Stimulated activated naive CD8-positive, alpha-beta T cell treated with anti-CD3 and anti-CD28 coated beads, Interleukin-15, Interleukin-2, amounts not matched to agents 100 U/mL and 50 U/mL, for 24 hours (primary cell): ENCODE data around the gene TBPL2.
"Not testable (repeated sequence)": the region's sequence is repeated elsewhere in the genome, so short reads cannot be mapped to it uniquely, and the experiment has no call there.

ENCODE experiments used
- ATAC-seq: fragments of 150-1000 bp; cut with Tn5 transposase; one replicate; pipeline ENCODE4 v1.10.0; 2021
- DNase-seq: peaks from one replicate; pipeline ENCODE4 v3.0.0; 2021

TBPL2 gene

GRCh38 chr14:55438066-55438683, 2.2 kb downstream of the TBPL2 start:
- peak; percentile 46 for ATAC-seq
- no peak for DNase-seq

- DNase-seq: no peak
- ATAC-seq: no peak
Measured at GRCh38 chr14:55436931-55437330, 3.5 kb downstream of the TBPL2 start.

DNA sequence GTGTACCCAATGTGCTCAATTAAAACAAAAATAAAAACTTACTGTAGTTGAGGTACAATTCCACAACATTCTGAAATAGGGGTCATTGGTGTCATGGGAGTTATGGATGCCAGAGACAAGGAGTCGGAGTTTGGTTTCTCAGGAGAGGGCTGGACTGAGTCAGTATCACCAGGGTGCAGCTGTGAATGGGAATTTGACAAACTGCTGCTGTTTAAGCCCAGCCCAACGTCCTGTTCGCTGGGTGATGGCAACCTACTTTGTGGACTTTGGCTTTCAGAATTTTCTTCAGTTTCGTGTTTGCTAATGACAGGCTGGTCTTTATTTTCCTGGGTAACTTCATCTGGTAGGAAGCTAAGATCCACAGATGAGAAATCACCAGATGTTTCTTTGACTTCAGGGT, 3.9 kb downstream of the TBPL2 start:
- no peak for ATAC-seq
- DNase-seq: no peak

- DNase-seq: no peak
- ATAC-seq: no peak
Measured at GRCh38 chr14:55434805-55435174, 5.6 kb downstream of the TBPL2 start.

DNA sequence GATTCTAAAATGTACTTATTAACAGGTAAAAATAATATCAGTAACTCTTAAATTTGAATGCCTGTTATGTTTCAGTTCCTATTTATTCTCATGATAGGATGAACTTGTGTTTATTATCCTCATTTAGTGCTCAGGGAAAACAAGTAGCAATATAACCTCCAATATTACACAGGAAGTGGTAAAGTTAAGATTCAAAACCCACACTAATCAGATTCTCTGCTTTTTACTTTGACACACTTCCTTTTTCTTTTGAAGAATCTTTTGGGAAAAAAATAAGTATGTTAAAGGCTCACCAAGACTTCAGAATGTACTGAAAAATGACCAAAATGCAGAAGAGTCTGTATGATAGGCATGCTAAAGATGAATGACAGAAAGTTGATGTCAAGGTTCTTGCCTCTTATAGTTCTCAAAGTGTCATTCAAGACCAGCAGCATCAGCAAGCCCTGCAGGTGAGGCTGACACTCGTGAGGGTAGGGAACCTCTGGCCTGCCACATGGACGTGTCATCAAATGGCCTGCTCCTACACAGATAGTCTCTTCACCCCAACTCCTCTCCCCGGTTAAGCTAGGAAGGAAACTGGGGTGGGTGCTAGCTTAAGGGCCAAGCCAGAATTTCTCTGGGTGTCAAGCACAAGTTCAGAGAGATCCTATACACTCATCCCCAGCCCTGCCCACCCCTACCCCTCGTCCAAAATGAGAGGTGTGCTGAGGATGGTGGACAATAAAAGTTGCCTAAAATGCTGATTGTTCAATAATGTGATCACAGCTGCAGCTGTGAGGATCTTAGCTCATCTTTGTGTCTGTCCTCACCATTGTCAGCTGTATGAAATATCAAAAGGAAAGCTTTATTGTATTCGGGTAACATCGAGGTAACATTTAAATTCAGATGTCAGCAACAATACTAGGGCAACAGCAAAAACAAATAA, 6.3 kb downstream of the TBPL2 start:
- DNase-seq (no peak), ATAC-seq (peak; percentile 24)

GRCh38 chr14:55432628-55433027, 7.8 kb downstream of the TBPL2 start:
- ATAC-seq: no peak
- no peak for DNase-seq

GRCh38 chr14:55430024-55430690, 10.3 kb downstream of the TBPL2 start:
- ATAC-seq: peak; percentile 85
- DNase-seq: peak; percentile 40

- ATAC-seq (no peak), DNase-seq (no peak)
Measured at GRCh38 chr14:55427439-55427838, 13.0 kb downstream of the TBPL2 start.

- DNase-seq (no peak), ATAC-seq (no peak)
Measured at GRCh38 chr14:55426891-55427290, 13.5 kb downstream of the TBPL2 start.

DNA sequence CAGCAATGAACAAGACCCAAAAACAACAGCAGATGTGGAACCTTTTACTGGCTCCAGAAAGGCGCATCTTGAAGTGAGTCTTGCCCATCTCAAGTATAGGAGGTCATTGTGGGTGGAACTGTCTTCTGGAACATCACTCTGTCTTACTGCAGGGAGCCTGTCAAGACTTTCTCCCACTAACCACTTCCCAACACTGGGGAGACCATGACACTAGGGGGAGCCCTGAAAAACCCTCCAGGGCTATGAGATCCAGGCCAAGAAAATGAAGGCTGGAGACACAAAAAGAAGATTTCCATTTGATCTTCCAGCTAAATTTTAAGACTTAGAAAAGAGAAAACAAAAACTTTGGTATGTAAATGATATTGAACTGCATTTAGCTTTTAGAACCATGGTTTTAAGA, 15.3 kb downstream of the TBPL2 start:
- DNase-seq: no peak
- ATAC-seq: no peak

DNA sequence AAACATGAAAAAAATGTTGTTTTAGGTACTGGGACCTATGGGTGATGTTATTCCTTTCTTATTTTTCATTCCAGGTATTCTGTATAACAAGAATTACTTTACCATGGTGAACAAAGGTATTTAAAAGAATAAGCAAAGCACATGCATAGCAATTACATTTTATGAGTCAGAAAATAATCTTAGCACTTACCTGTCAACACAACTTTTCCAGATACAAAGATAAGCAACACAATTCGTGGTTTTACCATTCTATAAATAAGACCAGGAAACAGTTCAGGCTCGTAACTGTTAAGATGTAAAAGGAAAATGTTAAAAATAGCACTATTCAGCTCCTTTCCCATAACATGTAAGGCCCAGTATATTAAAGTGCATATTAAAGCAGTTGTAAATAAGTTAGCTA, 16.4 kb downstream of the TBPL2 start:
- DNase-seq: no peak
- no peak for ATAC-seq

DNA sequence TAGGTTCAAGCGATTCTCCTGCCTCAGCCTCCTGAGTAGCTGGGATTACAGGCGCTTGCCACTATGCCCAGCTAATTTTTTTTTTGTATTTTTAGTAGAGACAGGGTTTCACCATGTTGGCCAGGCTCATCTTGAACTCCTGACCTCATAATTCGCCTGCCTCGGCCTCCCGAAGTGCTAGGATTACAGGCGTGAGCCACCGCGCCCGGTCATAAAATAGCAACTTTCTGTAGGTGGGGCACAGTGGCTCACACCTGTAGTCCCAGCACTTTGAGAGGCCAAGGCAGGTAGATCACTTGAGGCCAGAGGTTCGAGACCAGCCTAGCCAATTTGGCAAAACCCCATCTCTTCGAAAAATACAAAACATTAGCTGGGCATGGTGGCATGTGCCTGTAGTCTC, 18.1 kb downstream of the TBPL2 start:
- not testable (repeated sequence) for ATAC-seq, DNase-seq

DNA sequence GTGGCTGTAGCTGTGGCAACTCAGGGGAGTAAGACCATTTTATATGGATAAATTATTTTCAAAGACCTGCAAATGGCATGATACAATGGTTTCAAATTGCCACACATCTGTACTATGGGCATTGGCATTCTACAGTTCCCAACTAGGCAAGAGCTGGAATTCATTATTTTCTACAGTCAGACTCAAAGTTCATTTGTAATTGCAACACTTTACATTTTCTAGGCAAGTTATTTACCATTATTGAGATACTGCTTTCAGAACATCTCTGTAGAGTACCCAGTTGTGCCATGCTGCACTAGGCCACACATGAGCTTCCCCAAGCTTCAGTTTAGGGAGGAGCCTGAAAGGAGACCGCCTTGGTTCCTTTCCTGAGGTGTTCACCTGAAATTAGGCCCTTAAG, 20.8 kb downstream of the TBPL2 start:
- DNase-seq (no peak), ATAC-seq (no peak)

GRCh38 chr14:55418411-55418810, 22.0 kb downstream of the TBPL2 start:
- DNase-seq: no peak
- ATAC-seq: no peak

GRCh38 chr14:55417955-55418354, 22.5 kb downstream of the TBPL2 start:
- no peak for DNase-seq
- no peak for ATAC-seq

DNA sequence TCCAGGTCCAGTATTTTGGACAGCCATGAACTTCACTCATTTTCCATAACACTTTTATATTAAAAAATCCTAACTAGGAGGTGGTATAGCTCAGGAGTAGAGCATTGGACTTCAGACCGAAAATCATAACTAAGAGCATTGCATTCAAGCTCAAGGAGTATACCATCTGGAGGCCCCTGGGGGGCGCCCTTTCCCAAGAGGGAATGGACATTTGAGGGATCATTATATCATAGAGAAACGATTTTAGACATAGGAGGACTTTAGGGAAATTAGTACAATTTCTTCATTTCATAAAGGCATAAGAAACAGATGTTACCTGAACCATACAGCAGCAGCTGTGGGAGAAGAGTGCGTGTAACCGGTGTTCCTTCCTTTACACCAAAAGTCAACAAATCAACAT, 23.6 kb downstream of the TBPL2 start:
- ATAC-seq: peak; percentile 68
- DNase-seq: peak; percentile 44

DNA sequence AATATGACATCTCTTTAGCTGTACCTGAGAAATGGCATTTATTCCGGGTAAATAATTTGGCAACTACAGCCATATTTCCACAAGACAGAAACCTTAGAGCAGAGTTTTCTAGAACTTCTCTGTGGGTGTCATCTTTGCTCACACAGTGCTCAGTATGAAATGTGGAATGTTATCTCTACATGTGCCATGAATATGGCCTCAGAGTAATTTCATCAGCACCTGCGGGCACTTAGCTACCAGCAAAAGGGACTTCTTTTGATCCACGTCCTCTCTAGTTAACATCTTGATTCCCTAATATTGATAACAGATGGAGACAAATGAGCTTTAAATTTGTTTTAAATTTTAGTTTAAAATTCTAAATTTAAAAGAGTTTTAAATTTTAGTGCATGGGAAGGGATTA, 25.9 kb downstream of the TBPL2 start:
- ATAC-seq (no peak), DNase-seq (no peak)

- ATAC-seq: no peak
- DNase-seq: no peak
Measured at GRCh38 chr14:55412676-55413075, 27.7 kb downstream of the TBPL2 start.

- DNase-seq (peak; percentile 81), ATAC-seq (peak; percentile 97)
Measured at GRCh38 chr14:55411426-55412389, 28.7 kb downstream of the TBPL2 start, which contains the start of gene ATG14. TSS of gene ATG14 (minus strand) at chr14:55411830. CDS start at chr14:55411822, 8 bp downstream.

DNA sequence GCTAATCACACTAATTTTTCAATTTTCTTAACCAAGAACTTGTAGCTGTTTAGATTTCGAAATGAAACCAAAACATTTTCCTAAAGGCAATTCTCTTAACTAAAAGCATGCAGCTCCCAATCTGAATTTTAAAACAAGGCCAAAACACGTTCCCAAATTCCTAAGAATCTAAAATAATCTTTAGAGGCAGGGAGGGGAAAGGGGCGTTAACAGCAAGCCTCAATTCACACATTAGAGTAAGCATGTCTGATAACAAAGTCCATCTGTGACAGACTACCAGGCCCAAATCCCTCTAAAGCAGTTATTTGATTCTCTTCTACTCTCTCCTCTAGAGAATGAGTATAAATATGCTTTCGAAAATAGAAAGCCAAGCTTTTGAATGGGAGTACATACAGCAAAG, 29.5 kb downstream of the TBPL2 start:
- ATAC-seq (no peak), DNase-seq (no peak)

GRCh38 chr14:55404173-55404854, 36.1 kb downstream of the TBPL2 start:
- peak; percentile 49 for ATAC-seq
- no peak for DNase-seq
